IPS DF 4.7 (cell line): ENCODE data around the gene DCTPP1.
A peak's percentile ranks its signal among the peaks of the same experiment; 100 is the strongest.

ENCODE experiments used
- DNase-seq: peaks from one replicate; pipeline ENCODE4 v3.0.0-alpha.2; 2013; ENCODE audit warnings: low spot score; ENCODE audit errors: extremely low read depth

DCTPP1 gene

DNA sequence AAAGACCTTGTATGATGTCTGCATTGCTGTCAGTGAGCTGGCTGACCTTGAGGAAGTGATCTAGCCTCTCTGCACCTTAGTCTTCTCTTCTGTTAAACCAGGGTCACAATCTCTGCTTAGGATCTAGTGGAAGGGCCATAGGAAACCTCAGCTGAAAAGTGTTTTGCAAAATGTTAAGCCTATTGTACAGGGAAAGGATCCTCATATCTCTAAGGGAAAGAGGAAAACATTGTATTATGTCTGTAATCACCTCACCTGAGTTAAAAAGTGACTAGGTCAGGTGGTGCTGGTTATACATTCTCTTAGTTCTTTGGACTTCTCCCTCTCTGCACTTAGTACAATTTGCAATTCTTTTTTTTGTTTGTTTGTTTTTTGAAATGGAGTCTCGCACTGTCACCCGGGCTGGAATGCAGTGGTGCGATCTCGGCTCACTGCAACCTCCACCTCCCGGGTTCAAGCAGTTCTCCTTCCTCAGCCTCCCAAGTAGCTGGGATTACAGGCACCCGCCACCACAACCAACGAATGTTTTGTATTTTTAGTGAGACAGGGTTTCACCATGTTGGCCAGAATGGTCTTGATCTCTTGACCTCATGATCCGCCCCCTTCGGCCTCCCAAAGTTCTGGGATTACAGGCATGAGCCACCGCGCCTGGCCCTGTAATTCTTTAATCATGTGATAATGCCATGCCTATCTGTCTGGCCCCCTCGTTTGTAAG is 17.8 kb upstream of the DCTPP1 start:
- DNase-seq = no peak

DNA sequence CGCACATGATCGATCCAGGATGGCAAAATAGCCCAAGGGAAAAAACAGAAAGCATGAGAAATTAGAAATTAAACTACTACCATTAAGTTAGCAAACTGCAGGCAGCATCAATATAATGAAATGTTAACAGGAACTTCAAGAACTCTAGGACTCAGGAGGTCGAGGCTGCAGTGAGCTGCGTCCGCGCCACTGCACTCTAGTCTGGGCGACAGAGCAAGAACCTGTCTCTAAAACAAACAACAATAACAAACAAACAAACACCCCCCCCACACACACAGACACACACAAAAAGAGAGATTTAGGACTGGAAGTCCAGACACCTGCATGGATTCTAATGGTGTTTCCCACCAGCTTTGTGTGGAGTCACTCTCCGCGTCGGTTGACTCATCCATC is 16.4 kb upstream of the DCTPP1 start:
- DNase-seq = no peak

DNA sequence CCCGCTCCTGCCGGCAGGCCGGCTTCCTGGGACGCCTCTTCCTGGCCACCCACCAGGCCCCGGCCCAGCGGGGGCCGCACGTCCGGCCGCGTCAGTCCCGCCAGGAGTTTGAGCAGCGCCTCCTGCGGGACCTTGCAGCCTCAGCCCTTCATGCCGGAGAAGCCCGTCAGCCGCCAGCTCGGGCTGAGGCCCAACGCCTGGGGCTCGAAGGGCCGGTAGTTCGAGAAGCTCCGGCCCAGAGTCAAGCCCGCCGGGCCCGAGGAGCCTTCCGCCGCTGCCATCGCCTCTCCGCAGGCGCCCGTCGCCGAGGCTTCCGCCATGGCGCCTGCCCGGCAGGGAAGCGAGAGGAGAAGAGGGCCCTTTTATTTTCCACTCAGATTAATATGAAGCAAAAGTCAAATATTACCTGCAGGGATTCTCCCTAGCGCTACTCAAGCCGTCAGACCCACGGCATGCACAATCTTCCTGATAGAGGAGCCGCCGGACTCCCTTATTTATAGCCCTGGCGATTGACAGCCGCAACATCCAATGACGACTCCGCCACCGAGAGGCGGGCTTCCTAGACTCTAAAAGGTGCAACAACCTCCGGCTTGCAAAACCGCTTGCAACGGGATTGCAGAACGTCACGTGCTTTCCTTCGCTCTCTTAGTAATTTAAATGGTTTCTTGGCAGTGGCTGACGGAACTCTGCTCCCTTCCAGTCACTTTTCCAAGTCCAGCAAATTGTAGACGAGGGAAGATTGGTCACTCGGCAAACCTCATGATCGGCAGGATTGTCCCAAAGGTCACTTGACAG is 15.8 kb upstream of the DCTPP1 start, which contains the start of gene SEPHS2:
Gene SEPHS2 (minus strand): TSS at position 467 of the 795 bp plus-strand sequence. CDS start 147 bp downstream, at position 320.
- peak; percentile 92 for DNase-seq

DNA sequence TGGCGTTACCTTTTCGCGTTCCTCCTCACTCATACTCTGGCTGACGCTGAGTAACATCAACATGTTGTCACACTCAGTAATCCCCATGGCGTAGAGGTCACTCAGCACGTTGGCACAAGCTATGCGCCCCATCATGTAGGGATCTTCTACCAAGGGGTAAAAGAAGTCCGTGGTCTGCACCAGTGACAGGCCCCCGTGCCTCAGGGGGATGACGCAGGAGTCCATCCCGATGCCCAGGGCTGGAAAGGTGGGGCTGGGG is 15.2 kb upstream of the DCTPP1 start:
- no peak for DNase-seq

DNA sequence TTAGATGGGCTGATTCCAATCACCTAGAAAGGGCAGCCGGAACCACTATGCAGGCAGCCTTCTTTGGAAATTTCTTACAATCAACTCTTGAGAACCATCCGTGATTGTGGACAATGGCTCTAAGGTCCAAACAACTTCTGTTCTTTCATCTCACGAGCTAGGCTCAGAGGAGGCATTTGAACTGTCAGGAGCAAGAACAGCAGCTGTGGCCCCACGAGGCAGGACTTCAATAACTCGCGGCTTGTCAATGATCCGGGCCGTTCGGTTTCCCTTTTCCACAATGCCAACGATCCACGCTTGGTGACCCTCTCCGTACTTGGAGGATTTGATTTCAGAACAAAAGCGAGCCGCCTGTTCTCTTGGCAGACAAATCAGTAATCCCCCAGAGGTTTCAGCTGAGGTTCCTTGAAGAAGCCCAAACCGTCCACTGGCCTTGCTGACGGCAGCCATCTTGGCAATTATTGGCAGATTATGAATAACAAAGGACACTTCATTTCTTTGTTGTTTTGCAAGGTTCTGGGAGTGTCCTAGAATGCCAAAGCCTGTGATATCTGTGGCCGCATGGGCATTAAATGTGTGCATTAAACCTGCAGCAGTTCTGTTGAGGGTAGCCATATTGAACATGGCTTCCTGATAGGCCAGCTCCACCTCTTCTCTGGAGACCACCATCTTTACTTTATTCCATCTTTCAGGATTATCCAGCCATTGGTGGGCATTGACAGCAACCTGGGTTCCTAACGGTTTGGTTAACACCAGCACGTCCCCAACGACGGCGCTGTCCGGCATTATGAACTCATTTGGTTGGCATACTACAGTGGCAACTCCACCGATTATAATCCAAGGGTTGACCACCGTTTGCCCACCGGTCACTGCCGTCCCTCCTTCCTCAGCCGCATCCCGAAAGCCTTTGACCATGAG is 14.7 kb upstream of the DCTPP1 start:
- no peak for DNase-seq

DNA sequence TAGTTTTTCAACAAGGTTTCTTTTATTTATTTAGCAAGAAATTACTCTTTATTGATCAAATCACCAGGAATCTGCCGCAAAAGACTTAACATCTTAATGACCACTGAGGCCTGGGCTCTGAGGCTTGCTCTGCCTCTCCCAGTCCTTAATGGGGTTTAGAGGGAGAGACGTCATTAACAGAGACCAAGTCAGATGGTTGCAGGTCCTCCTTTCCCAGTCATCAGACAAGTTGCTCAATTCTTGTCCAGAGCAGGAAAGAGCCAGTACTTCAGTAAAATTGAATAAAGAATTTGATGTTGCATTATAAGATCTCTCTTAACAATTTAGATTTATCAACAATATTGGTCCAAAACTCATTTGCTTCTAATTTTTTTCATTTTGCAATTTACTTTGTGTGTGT is 13.8 kb upstream of the DCTPP1 start:
- no peak for DNase-seq

DNA sequence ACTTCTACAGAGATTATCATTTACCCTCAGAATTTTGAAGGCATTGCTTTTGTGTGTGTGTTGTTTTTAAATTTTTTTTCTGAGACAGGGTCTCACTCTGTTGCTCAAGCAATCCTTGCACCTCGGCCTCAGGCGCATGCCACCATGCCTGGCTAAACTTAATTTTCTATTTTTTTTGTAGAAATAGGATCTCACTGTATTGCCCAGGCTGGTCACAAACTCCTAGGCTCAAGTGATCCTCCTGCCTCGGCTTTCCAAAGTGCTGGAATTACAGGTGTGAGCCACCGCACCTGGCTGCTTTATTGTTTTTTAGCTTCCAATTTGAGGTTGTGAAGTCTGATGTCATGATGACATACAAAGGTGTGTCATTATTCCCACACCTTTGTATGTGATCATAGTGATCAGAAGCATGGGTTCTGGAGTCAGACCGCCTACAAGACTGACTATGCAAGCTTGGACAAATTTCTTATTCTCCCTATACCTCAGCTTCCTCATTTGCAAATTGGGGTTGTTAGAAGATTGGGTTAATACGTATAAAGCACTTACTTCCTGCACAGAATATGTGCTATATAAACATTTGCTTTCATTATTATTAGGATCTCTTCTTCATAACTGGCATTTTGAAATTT is 10.0 kb upstream of the DCTPP1 start:
- no peak for DNase-seq

DNA sequence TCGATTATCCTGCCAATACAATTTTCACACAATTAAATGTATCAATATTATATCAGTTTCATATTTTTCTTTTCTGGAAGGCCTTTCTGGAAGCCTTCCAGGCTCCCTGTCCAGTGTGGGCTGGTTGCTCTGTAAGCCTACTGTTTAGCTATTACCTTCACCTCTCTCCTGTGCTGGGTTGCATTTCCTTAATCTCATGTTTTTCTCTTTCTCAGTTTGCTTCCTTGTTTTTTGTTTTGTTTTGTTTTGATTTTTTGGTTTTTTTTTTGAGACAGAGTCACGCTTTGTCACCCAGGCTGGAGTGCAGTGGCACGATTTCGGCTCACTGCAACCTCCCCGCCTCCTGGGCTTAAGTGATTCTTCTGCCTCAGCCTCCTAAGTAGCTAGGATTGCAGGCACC is 9.0 kb upstream of the DCTPP1 start:
- no peak for DNase-seq

DNA sequence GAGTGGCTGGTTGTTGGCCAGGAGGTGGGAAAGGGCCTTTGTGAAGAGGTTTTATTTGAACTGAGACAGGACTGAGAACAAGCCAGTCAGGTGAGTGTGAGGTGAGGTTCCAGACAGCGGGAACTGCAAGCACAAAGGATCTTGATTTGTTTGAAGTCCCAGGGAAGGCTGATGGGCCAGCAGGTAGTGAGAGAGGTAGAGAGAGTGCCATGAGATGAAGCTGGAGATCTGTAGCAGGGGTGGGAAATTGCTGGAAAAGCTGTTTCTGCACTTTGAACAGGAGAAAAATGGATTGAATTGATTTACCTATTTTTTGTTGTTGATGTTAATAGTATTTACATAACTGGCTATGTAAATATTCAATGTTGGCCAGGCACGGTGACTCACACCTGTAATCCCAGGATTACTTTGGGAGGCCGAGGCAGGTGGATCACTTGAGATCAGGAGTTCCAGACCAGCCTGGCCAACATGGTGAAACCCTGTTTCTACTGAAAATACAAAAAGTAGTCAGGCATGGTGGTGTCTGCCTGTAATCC is 7.7 kb upstream of the DCTPP1 start:
- no peak for DNase-seq

DNA sequence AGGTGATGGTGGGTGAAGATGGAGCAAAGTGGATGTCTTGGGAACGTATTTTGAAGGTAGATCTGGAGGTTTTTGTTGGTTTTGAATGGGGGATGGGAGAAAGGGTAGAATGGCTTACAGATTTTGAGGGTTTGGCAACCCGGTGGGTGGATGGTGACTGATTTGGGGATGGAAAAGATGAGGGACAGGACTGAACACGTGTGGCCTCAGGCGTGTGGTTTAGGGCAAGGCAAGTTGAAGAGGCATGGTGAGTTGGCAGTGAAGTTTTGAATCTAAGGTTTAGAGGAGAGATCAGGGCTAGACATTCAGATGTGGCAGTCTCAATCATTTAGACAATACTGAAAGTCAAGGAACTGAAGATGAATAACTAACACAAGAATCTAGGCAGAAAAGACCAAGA is 5.0 kb upstream of the DCTPP1 start:
- DNase-seq = no peak

DNA sequence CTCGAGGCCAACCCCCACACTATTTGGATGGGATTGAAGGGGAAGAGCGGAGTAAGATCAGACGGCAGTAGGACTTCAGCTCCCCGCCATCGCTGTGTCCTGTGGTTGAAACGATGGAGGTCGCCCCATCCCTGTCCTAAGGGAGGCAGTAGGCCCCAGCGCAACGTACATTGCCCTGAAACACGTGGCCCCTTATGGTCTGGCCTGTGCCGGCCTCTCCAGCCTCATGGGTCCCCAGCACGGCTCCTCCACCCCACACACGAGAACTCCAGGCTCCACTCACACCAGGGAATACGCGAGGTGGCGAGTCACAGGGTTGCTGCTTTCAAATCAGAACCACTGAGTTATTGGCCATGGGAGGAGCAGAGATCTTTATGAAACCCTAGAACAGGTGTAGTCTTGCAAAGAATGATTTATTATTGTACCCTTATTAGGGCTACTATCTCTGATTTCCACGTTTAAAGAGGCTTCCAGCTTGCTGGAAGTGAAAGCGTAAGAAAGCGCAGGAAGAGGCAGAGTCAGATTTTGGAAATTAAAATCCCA is 669 bp upstream of the DCTPP1 start:
- DNase-seq = no peak

DNA sequence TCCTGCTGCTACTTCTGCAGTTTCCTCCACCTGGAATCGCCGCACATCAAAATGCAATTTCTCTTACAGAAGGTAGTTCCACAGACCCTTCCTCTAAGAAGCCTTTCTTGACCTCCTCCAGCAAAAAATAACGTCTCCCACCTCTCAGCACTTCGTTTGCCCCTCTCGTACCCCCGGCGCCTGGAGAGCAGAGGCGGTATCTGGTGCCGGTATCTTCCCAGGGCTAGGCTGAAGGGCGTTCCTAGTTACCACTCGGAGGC is 482 bp downstream of the DCTPP1 start:
- DNase-seq = no peak

DNA sequence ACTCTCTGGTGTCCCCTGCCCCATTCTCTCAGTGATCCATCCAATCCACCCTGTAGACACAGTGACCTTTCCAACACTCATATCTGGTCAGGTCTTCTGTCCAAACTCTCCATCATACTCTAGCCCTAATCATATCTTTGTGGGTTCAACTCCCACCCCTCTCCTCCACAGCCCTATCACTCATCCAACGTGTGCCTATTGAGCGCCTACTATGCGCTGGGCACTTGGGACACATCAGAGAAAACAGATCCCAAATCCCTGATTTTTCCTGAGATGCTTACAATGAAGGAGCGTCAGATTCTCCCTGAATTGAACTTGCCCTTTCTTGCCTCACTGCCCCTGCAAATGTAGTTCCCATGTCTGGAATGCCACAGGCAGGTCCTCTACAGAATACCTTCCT is 1.8 kb downstream of the DCTPP1 start:
- no peak for DNase-seq

DNA sequence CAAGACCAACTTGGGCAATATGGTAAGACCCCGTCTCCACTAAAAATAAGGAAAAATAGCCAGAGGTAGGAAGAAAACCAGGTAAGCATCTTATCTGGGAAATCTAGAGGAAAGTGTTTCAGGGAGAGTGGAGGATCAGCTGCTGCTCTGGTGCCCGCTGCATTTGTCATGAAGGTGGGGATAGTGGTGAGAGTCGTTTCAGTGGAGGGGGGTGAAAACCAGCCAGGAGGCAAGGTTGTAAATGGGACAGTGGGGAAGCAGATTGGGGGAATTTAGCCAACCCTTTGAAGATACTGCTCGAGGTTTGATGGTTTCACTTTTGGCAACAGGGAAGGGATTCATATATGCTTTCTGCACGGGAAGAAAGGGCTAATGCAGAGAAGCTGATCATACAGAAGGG is 8.8 kb downstream of the DCTPP1 start:
- DNase-seq = no peak

DNA sequence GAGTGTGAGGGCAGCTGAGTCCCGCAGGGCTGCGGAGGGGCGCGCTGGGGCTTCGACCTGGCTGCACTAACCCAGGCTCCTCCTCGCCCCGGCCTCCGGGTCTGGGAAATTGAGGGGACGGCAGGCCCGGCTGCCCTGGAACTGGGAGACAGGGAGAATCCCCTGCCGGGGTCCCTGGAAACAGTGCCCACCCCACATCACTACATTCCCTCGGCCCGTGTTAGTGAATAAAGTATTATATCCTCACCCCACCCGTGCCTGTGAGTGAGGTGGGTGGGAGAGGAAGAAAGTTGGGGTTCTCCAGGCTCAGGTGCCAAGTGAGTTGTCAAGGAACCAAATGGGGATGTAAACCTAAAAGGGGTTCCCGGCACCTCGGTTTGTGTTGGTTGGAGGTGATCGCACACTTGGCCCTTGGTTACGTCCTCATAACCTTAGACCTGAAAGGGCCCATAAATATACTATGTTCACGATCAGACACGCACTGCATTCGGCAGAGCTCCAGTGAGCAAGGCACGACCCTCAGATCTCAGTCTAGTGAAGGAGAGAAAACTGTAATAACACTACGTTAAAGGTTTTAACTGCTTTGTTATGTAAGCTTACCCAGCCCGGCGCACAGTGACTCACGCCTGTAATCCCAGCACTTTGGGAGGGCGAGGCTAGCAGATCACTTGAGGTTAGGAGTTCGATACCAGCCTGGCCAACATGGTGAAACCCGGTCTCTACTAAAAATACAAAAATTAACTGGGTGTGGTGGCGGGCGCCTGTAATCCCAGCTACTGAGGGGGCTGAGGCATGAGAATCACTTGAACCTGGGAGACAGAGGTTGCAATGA is 11.3 kb downstream of the DCTPP1 start:
- DNase-seq = no peak

DNA sequence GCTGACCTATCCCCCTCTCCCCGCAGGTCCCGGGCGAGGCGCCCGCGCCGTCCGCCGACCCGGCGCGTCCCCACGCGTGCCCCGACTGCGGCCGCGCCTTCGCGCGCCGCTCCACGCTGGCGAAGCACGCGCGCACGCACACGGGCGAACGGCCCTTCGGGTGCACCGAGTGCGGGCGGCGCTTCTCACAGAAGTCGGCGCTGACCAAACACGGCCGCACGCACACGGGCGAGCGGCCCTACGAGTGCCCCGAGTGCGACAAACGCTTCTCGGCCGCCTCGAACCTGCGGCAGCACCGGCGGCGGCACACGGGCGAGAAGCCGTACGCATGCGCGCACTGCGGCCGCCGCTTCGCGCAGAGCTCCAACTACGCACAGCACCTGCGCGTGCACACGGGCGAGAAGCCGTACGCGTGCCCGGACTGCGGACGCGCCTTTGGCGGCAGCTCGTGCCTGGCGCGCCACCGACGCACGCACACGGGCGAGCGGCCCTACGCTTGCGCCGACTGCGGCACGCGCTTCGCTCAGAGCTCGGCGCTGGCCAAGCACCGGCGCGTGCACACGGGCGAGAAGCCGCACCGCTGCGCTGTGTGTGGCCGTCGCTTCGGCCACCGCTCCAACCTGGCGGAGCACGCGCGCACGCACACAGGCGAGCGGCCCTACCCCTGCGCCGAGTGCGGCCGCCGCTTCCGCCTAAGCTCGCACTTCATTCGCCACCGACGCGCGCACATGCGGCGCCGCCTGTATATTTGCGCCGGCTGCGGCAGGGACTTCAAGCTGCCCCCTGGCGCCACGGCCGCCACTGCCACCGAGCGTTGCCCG is 12.1 kb downstream of the DCTPP1 start:
- peak; percentile 83 for DNase-seq

DNA sequence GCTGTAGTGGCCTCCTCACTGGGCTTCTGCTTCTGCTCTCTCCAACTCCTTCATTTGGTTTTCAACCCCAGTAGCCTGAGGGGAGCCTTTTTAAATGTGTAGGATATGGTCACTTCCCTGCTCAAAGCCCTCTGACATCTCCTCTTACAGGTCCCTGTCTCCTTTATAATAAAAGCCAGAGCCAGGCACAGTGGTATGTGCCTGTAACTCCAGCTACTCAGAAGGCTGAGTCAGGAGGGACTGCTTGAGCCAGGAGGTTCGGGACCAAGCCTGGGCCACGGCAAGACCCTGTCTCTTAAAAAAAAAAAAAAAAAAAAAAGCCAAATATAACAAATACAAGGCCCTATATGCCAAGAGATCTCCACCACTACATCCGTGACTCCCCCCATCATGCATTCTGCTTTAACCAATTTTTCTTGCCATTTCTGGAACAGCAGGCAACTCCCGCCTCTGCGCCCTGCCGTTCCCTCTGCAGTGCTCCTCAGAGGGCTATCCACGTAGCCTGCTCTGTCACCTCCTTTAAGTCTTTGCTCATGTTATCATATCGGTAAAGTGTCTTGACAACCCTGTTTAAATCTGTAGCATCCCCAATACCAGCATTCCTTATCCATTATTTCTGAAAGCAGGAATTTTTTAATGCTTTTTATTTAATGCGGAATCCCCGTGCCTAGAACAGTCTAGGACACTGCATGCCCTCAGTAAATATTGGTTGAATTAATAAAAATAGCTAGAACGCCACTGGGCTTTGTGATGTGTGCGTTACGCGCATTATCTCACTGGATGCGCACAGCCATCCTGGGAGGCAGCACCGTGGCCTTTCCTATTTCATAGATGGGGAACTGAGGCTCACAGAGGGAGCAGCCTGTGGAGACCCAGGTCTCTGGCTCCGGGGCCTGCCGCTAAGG is 13.0 kb downstream of the DCTPP1 start:
- DNase-seq = no peak

DNA sequence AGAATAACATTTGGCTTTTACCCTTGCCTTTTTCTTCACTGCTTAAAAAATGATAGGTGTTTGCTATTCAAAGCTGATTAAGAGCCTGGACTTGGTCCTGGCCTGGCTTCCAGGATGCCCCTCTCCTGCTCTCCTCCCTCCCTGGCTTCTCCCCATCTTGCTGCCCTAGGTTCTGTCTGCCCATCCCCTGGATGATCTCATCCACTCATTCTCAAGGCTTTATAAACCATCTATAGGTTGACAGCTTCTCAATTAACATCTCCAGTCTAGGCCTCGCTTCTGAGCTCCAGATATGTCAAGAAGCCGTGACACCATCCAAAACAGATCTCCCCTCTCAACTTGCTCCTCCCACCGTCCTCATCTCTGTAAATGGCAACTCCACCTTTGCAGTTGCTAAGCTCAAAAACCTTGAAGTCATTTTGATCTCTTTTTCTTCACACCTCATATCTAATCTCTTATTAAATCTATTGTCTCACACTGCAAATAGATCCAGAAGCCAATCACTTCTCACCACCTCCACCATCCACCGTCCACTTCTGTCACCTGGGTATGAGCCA is 13.7 kb downstream of the DCTPP1 start:
- DNase-seq = no peak
